ENCODE measurements around the gene IQCK.

Gene IQCK

GRCh38 chr16:19879241-19879792 is 161.2 kb downstream of the IQCK start:
- no peaks in the 10 kb centered on the region for H3K27me3 ChIP-seq (ENCODE audit: control insufficient read depth, insufficient read depth, low read length)
- no peaks in the 10 kb centered on the region for H3K9me3 ChIP-seq (ENCODE audit: control insufficient read depth, low read length)
- no peak for TF ChIP-seq CTCF (IDR thresholded peaks at IDR 0.05)
- H3K79me2 ChIP-seq = peaks cover 55% of the 10 kb centered on the region
- H3K9ac ChIP-seq = no peak overlapping the region
- no peak overlapping the region for H2AFZ ChIP-seq
- H3K4me3 ChIP-seq (ENCODE audit: low read depth, low read length) = no peak overlapping the region
- H3K4me1 ChIP-seq = peaks cover 2% of the 10 kb centered on the region
- H3K27ac ChIP-seq = no peak overlapping the region
- H3K4me2 ChIP-seq (ENCODE audit: low read length) = no peak overlapping the region
- no peaks in the 10 kb centered on the region for H3K36me3 ChIP-seq (ENCODE audit: control insufficient read depth, insufficient read depth, low read length)

- H3K36me3 ChIP-seq (ENCODE audit: control insufficient read depth, insufficient read depth, low read length) = no peaks in the 10 kb centered on the region
- H3K27me3 ChIP-seq (ENCODE audit: control insufficient read depth, insufficient read depth, low read length) = no peaks in the 10 kb centered on the region
- peaks cover 54% of the 10 kb centered on the region for H3K79me2 ChIP-seq
- H3K4me3 ChIP-seq (ENCODE audit: low read depth, low read length) = no peak overlapping the region
- H3K9me3 ChIP-seq (ENCODE audit: control insufficient read depth, low read length) = no peaks in the 10 kb centered on the region
- peaks cover 2% of the 10 kb centered on the region for H3K4me1 ChIP-seq
- no peak overlapping the region for H3K4me2 ChIP-seq (ENCODE audit: low read length)
- no peak overlapping the region for H2AFZ ChIP-seq
- H3K27ac ChIP-seq = no peak overlapping the region
- TF ChIP-seq CTCF (IDR thresholded peaks at IDR 0.05) = no peak
- no peak overlapping the region for H3K9ac ChIP-seq
These were observed 163.0 kb downstream of the IQCK start for GRCh38 chr16:19881028-19881427.

- no peak for TF ChIP-seq CTCF (IDR thresholded peaks at IDR 0.05)
- Histone ChIP-seq H3K4me1 (peaks cover 2% of the 10 kb centered on the region), H3K27ac (peak overlapping the region; percentile 20), H3K9ac (no peak overlapping the region), H3K79me2 (peaks cover 53% of the 10 kb centered on the region), H3K36me3 (ENCODE audit: control insufficient read depth, insufficient read depth, low read length) (no peaks in the 10 kb centered on the region), H2AFZ (no peak overlapping the region), H3K9me3 (ENCODE audit: control insufficient read depth, low read length) (no peaks in the 10 kb centered on the region), H3K4me2 (ENCODE audit: low read length) (no peak overlapping the region), H3K27me3 (ENCODE audit: control insufficient read depth, insufficient read depth, low read length) (no peaks in the 10 kb centered on the region), H3K4me3 (ENCODE audit: low read depth, low read length) (no peak overlapping the region)
These were observed 163.7 kb downstream of the IQCK start for GRCh38 chr16:19881783-19882182.

GRCh38 chr16:19882186-19882585 is 164.1 kb downstream of the IQCK start:
- Histone ChIP-seq H2AFZ (no peak overlapping the region), H3K79me2 (peaks cover 49% of the 10 kb centered on the region), H3K36me3 (ENCODE audit: control insufficient read depth, insufficient read depth, low read length) (no peaks in the 10 kb centered on the region), H3K9ac (no peak overlapping the region), H3K4me2 (ENCODE audit: low read length) (no peak overlapping the region), H3K4me1 (peaks cover 1% of the 10 kb centered on the region), H3K4me3 (ENCODE audit: low read depth, low read length) (no peak overlapping the region), H3K27me3 (ENCODE audit: control insufficient read depth, insufficient read depth, low read length) (no peaks in the 10 kb centered on the region), H3K9me3 (ENCODE audit: control insufficient read depth, low read length) (no peaks in the 10 kb centered on the region), H3K27ac (peak overlapping the region; percentile 20)
- TF ChIP-seq CTCF (IDR thresholded peaks at IDR 0.05) = no peak

- Histone ChIP-seq H3K4me3 (ENCODE audit: low read depth, low read length) (peak overlapping the region; percentile 79), H2AFZ (peak overlapping the region; percentile 83), H3K4me2 (ENCODE audit: low read length) (peak overlapping the region; percentile 63), H3K27ac (peak overlapping the region; percentile 73), H3K4me1 (no peaks in the 10 kb centered on the region), H3K36me3 (ENCODE audit: control insufficient read depth, insufficient read depth, low read length) (no peaks in the 10 kb centered on the region), H3K9me3 (ENCODE audit: control insufficient read depth, low read length) (no peaks in the 10 kb centered on the region), H3K27me3 (ENCODE audit: control insufficient read depth, insufficient read depth, low read length) (no peaks in the 10 kb centered on the region), H3K9ac (no peak overlapping the region), H3K79me2 (peaks cover 47% of the 10 kb centered on the region)
- no peak for TF ChIP-seq CTCF (IDR thresholded peaks at IDR 0.05)
These were observed 164.6 kb downstream of the IQCK start for GRCh38 chr16:19882646-19883045.
